Neural cell (in vitro differentiated cells): ENCODE results near the gene SHISA9. TPM values are rescaled to one million over a fixed set of nuclear protein-coding genes. Genes with fewer than 3 reads are reported as not detected.

ENCODE experiments used
- H2AFZ ChIP-seq: fragments of 200-600, 300-800 bp; sonication (generic), shearing (Covaris generic); 2 replicates; pipeline ENCODE4 v1.6.0; 2014; ENCODE audit warnings: low read depth, mild to moderate bottlenecking, antibody characterized with exemption, low read length, moderate library complexity
- H3F3A ChIP-seq: fragments of 200-600 bp; shearing (Covaris generic); 2 replicates; pipeline ENCODE4 v1.6.1; 2016; ENCODE audit warnings: mild to moderate bottlenecking, moderate library complexity, mixed read lengths, antibody characterized with exemption, low read length; ENCODE audit not compliant: insufficient read depth, poor library complexity, severe bottlenecking
- H3K27ac ChIP-seq: fragments of 200-600, 300-800 bp; sonication (generic), shearing (Covaris generic); 2 replicates; pipeline ENCODE4 v1.5.1; 2014; ENCODE audit warnings: mild to moderate bottlenecking, low read length, moderate library complexity
- H3K27me3 ChIP-seq: fragments of 300-800, 200-600 bp; sonication (generic), shearing (Covaris generic); 2 replicates; pipeline ENCODE4 v1.6.0; 2014; ENCODE audit warnings: mild to moderate bottlenecking, low read depth, low read length, moderate library complexity; ENCODE audit not compliant: insufficient read depth
- H3K36me3 ChIP-seq: fragments of 300-800, 200-600 bp; sonication (generic), shearing (Covaris generic); 2 replicates; pipeline ENCODE4 v1.5.1; 2014; ENCODE audit warnings: mild to moderate bottlenecking, antibody characterized with exemption, low read length, moderate library complexity; ENCODE audit not compliant: insufficient read depth
- H3K4me2 ChIP-seq: fragments of 300-800, 200-600 bp; sonication (generic), shearing (Covaris generic); 2 replicates; pipeline ENCODE4 v1.6.0; 2014; ENCODE audit warnings: mild to moderate bottlenecking, low read length
- H3K4me3 ChIP-seq: fragments of 300-800, 200-600 bp; sonication (generic), shearing (Covaris generic); 2 replicates; pipeline ENCODE4 v1.5.1; 2014; ENCODE audit warnings: mild to moderate bottlenecking, low read length, moderate library complexity
- H3K79me2 ChIP-seq: fragments of 200-600 bp; shearing (Covaris generic); replicated peaks from 2 replicates; pipeline ENCODE4 v1.6.0; 2014; ENCODE audit warnings: mild to moderate bottlenecking, low read length, moderate library complexity; ENCODE audit not compliant: insufficient read depth
- H3K9ac ChIP-seq: fragments of 300-800, 200-600 bp; sonication (generic), shearing (Covaris generic); 2 replicates; pipeline ENCODE4 v1.6.1; 2016; ENCODE audit warnings: mild to moderate bottlenecking, low read length, mixed read lengths
- H3K9me2 ChIP-seq: fragments of 200-600 bp; shearing (Covaris generic); 2 replicates; pipeline ENCODE4 v1.6.1; 2016; ENCODE audit warnings: mild to moderate bottlenecking, low read length, mixed read lengths; ENCODE audit not compliant: insufficient read depth
- H3K9me3 ChIP-seq: fragments of 200-600, 300-800 bp; sonication (generic), shearing (Covaris generic); 2 replicates; pipeline ENCODE4 v1.6.1; 2016; ENCODE audit warnings: mild to moderate bottlenecking, mixed run types, low read length, moderate library complexity, mixed read lengths
- H4K20me1 ChIP-seq: fragments of 200-600 bp; shearing (Covaris generic); 2 replicates; pipeline ENCODE4 v1.6.1; 2016; ENCODE audit warnings: mild to moderate bottlenecking, mixed run types; ENCODE audit not compliant: insufficient read depth
- EP300 ChIP-seq: fragments of 450-650 bp; conservative IDR thresholded peaks from 2 replicates; pipeline ENCODE4 v1.6.1; 2014; ENCODE audit warnings: antibody characterized with exemption, mild to moderate bottlenecking, moderate library complexity; ENCODE audit not compliant: poor library complexity, severe bottlenecking
- EZH2 ChIP-seq: fragments of 200-600, 300-800 bp; shearing (Covaris generic), sonication (generic); IDR thresholded peaks from 2 replicates; pipeline ENCODE4 v1.6.1; 2014; ENCODE audit warnings: antibody characterized with exemption, low read length, borderline replicate concordance, mild to moderate bottlenecking; ENCODE audit not compliant: insufficient read depth, poor library complexity, severe bottlenecking
- MXI1 ChIP-seq: fragments of 450-650 bp; conservative IDR thresholded peaks from 2 replicates; pipeline ENCODE4 v1.6.1; 2014; ENCODE audit warnings: antibody characterized with exemption, mild to moderate bottlenecking; ENCODE audit not compliant: poor library complexity, severe bottlenecking
- POLR2AphosphoS5 ChIP-seq: IDR thresholded peaks from 2 replicates; pipeline ENCODE4 v1.6.1; 2012
- RAD21 ChIP-seq: fragments of 450-650 bp; conservative IDR thresholded peaks from 2 replicates; pipeline ENCODE4 v1.6.1; 2014; ENCODE audit warnings: antibody characterized with exemption, mild to moderate bottlenecking, moderate library complexity
- SMC3 ChIP-seq: fragments of 450-650 bp; conservative IDR thresholded peaks from 2 replicates; pipeline ENCODE4 v1.6.1; 2014; ENCODE audit warnings: antibody characterized with exemption, mild to moderate bottlenecking, moderate library complexity; ENCODE audit not compliant: poor library complexity
- TAF1 ChIP-seq: IDR thresholded peaks from 2 replicates; pipeline ENCODE4 v1.6.1; 2012; ENCODE audit warnings: low read depth
- polyA plus RNA-seq: library from polyadenylated mRNA; depleted of rRNA; stranded (reverse); fragments of >200 nt; gene quantifications from 2 replicates; pipeline ENCODE4 v1.2.3, GENCODE V29; 2014
- TF ChIP-seq, protein P1 (sequence below): fragments of 450-650 bp; IDR thresholded peaks from 2 replicates; pipeline ENCODE4 v1.5.1; 2014; ENCODE audit warnings: antibody characterized with exemption, mild to moderate bottlenecking, moderate library complexity; ENCODE audit not compliant: poor library complexity, severe bottlenecking
- TF ChIP-seq, protein P2 (sequence below): IDR thresholded peaks from 2 replicates; pipeline ENCODE4 v1.6.1; 2012; ENCODE audit warnings: borderline replicate concordance

Gene SHISA9
- polyA plus RNA-seq, 1 donor from 2014 or later = 2.0 TPM

DNA sequence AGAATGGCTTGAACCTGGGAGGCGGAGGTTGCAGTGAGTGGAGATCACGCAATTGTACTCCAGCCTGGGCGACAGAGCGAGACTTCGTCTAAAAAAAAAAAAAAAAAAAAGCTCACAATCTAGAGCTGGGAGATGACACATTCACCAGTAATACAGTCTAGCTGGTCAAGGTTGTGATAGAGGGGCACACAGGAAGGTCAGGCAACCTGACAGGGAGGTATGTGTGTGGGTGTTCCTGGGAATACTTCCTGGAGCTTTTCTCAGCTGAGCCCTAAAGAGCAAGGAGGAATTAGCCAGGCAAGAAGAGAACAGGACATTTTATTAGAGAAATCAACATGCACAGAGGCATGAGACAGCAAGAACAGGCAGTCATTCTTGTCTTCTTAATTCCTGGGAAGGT is 216.7 kb downstream of the SHISA9 start:
- no peaks in the 10 kb centered on the region for H3K79me2 ChIP-seq
- no peaks in the 10 kb centered on the region for H3K36me3 ChIP-seq
- H3K9ac ChIP-seq = no peak overlapping the region
- no peaks in the 10 kb centered on the region for H3F3A ChIP-seq
- H3K27me3 ChIP-seq = no peaks in the 10 kb centered on the region
- no peak overlapping the region for H3K4me3 ChIP-seq
- H3K9me3 ChIP-seq = no peaks in the 10 kb centered on the region
- no peaks in the 10 kb centered on the region for H4K20me1 ChIP-seq
- H3K27ac ChIP-seq = no peak overlapping the region
- no peak overlapping the region for H2AFZ ChIP-seq
- TF ChIP-seq EZH2 (no peak), SMC3 (no peak), MXI1 (no peak), TAF1 (no peak), POLR2AphosphoS5 (no peak)
- H3K4me2 ChIP-seq = no peak overlapping the region
- no peaks in the 10 kb centered on the region for H3K9me2 ChIP-seq

DNA sequence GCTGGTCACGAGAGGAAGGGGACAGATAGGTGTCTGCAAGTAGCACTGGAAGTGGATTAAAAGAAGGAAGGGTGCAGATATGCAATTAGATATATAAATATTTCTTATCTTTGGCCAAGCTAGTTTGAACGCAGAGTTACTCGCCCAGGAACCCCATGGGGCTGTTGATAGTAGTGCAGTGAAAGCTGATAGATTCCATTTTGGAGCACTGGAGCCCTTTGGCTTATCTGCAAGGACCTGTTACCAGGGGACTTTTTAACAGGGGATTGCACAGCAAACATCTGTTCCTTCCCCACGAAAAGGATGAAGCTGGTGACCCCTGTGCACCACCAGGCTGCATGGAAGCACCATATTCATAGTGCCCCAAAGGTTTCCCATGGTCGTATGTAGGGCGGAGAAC is 218.7 kb downstream of the SHISA9 start:
- Histone ChIP-seq H2AFZ (no peak overlapping the region), H3K9me3 (peaks cover under 1% of the 10 kb centered on the region), H3K9ac (no peak overlapping the region), H3F3A (no peaks in the 10 kb centered on the region), H4K20me1 (no peaks in the 10 kb centered on the region), H3K36me3 (no peaks in the 10 kb centered on the region), H3K4me3 (no peak overlapping the region), H3K9me2 (no peaks in the 10 kb centered on the region), H3K4me2 (no peak overlapping the region), H3K27ac (no peak overlapping the region), H3K27me3 (no peaks in the 10 kb centered on the region), H3K79me2 (no peaks in the 10 kb centered on the region)
- TF ChIP-seq TAF1 = no peak
- TF ChIP-seq EP300 = no peak
- TF ChIP-seq, protein P1, sequence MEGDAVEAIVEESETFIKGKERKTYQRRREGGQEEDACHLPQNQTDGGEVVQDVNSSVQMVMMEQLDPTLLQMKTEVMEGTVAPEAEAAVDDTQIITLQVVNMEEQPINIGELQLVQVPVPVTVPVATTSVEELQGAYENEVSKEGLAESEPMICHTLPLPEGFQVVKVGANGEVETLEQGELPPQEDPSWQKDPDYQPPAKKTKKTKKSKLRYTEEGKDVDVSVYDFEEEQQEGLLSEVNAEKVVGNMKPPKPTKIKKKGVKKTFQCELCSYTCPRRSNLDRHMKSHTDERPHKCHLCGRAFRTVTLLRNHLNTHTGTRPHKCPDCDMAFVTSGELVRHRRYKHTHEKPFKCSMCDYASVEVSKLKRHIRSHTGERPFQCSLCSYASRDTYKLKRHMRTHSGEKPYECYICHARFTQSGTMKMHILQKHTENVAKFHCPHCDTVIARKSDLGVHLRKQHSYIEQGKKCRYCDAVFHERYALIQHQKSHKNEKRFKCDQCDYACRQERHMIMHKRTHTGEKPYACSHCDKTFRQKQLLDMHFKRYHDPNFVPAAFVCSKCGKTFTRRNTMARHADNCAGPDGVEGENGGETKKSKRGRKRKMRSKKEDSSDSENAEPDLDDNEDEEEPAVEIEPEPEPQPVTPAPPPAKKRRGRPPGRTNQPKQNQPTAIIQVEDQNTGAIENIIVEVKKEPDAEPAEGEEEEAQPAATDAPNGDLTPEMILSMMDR = no peak
- no peak for TF ChIP-seq SMC3
- TF ChIP-seq EZH2 = no peak
- TF ChIP-seq, protein P2, sequence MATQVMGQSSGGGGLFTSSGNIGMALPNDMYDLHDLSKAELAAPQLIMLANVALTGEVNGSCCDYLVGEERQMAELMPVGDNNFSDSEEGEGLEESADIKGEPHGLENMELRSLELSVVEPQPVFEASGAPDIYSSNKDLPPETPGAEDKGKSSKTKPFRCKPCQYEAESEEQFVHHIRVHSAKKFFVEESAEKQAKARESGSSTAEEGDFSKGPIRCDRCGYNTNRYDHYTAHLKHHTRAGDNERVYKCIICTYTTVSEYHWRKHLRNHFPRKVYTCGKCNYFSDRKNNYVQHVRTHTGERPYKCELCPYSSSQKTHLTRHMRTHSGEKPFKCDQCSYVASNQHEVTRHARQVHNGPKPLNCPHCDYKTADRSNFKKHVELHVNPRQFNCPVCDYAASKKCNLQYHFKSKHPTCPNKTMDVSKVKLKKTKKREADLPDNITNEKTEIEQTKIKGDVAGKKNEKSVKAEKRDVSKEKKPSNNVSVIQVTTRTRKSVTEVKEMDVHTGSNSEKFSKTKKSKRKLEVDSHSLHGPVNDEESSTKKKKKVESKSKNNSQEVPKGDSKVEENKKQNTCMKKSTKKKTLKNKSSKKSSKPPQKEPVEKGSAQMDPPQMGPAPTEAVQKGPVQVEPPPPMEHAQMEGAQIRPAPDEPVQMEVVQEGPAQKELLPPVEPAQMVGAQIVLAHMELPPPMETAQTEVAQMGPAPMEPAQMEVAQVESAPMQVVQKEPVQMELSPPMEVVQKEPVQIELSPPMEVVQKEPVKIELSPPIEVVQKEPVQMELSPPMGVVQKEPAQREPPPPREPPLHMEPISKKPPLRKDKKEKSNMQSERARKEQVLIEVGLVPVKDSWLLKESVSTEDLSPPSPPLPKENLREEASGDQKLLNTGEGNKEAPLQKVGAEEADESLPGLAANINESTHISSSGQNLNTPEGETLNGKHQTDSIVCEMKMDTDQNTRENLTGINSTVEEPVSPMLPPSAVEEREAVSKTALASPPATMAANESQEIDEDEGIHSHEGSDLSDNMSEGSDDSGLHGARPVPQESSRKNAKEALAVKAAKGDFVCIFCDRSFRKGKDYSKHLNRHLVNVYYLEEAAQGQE = no peak
- TF ChIP-seq POLR2AphosphoS5 = no peak
- TF ChIP-seq MXI1 = no peak
- TF ChIP-seq RAD21 = no peak
